Esophagus muscularis mucosa (tissue), 4 donors: ENCODE measurements around the gene MACROD2. TPM values are rescaled to one million over a fixed set of nuclear protein-coding genes. Genes with fewer than 3 reads are reported as not detected.

Experiments
- DNase-seq: peaks from one replicate; pipeline ENCODE4 v3.0.0-alpha.2; 2017; ENCODE audit errors: extremely low spot score
- H3K27ac ChIP-seq, 4 donors: fragments of 200-600 bp; sonication (generic); replicated peaks in 1 of 4; 1 replicate in 3 of 4; 2 replicates in 1 of 4; pipeline ENCODE4 v1.5.1; 2016 to 2019; ENCODE audit warnings: mild to moderate bottlenecking in 1 of 4
- H3K27me3 ChIP-seq, 4 donors: fragments of 200-600 bp; sonication (generic); one replicate each; pipeline versions ENCODE4 v1.5.1 to v1.6.0; 2016 to 2019
- H3K36me3 ChIP-seq, 4 donors: fragments of 200-600 bp; sonication (generic); one replicate each; pipeline ENCODE4 v1.5.1; 2016 to 2019
- H3K4me1 ChIP-seq, 4 donors: fragments of 200-600 bp; sonication (generic); one replicate each; pipeline ENCODE4 v1.5.1; 2016 to 2019
- H3K4me3 ChIP-seq, 4 donors: fragments of 200-600 bp; sonication (generic); 1 replicate in 2 of 4; 2 replicates in 2 of 4; pipeline ENCODE4 v1.5.1; 2016 to 2019; ENCODE audit warnings: mild to moderate bottlenecking in 4 of 4, moderate library complexity in 1 of 4
- H3K9me3 ChIP-seq, 4 donors: fragments of 200-600 bp; sonication (generic); 1 replicate in 3 of 4; 2 replicates in 1 of 4; pipeline ENCODE4 v1.5.1; 2016 to 2019
- CTCF ChIP-seq, 3 experiments: fragments of 200-600 bp in 2 of 3; fragments of 450-650 bp in 1 of 3; sonication (generic) in 2 of 3; IDR thresholded peaks; one replicate each; pipeline ENCODE4 v1.5.1; 2017 to 2019; ENCODE audit warnings: antibody characterized with exemption in 3 of 3, mild to moderate bottlenecking in 2 of 3, moderate library complexity in 1 of 3
- EP300 ChIP-seq: sonication (generic); formaldehyde crosslinking; IDR thresholded peaks from one replicate; pipeline ENCODE4 v1.6.1; 2017; ENCODE audit warnings: antibody characterized with exemption
- POLR2A ChIP-seq: fragments of 450-650 bp; IDR thresholded peaks from one replicate; pipeline ENCODE4 v1.6.1; 2017; ENCODE audit warnings: antibody characterized with exemption, moderate library complexity, mild to moderate bottlenecking, low read depth
- POLR2AphosphoS5 ChIP-seq, 2 donors: sonication (generic); formaldehyde crosslinking; IDR thresholded peaks; one replicate each; pipeline ENCODE4 v1.6.1; 2017; ENCODE audit warnings: antibody characterized with exemption in 2 of 2
- WGBS: methylation state at CpG from one replicate; pipeline ENCODE4 v1.1.5; 2018; 5-methylcytosine and 5-hydroxymethylcytosine counted together
- intact Hi-C: fragments of 100-400 bp; cut with DNase I; formaldehyde crosslinking; loops from one replicate; pipeline ENCODE4 v1.15.1; 2023
- total RNA-seq, 4 donors: library from RNA; depleted of rRNA; stranded (reverse); fragments of >200 nt; gene quantifications; one replicate each; pipeline versions ENCODE4 v1.1.0 to v1.2.1, GENCODE V29; 2016

The MACROD2 gene
- total RNA-seq, 4 donors from 2014 or later: 1.4 to 3.6 (median 2.6) TPM

GRCh38 chr20:15045246-15045645, 1049.9 kb downstream of the MACROD2 start:
- WGBS: 70% methylated on average over 4 of the region's 4 CpGs

GRCh38 chr20:15047042-15047441, 1051.7 kb downstream of the MACROD2 start:
- intact Hi-C loops: no loop called here
- Histone ChIP-seq H3K4me1 (no peaks in the 10 kb centered on the region), H3K27ac (no peak overlapping the region), H3K27me3 (no peaks in the 10 kb centered on the region), H3K9me3 (no peaks in the 10 kb centered on the region), H3K36me3 (no peaks in the 10 kb centered on the region), H3K4me3 (no peak overlapping the region)
- TF ChIP-seq CTCF (IDR thresholded peaks at IDR 0.05) (no peak), POLR2AphosphoS5 (IDR thresholded peaks at IDR 0.05) (no peak), POLR2A (no peak), EP300 (no peak)
- 51% methylated on average over 2 of the region's 2 CpGs for WGBS
- DNase-seq: no peak

More at GRCh38 chr20:15045246-15045645, 1049.9 kb downstream of the MACROD2 start:
- H3K27me3 ChIP-seq: no peaks in the 10 kb centered on the region
- no peaks in the 10 kb centered on the region for H3K4me1 ChIP-seq
- H3K4me3 ChIP-seq: no peak overlapping the region
- no peaks in the 10 kb centered on the region for H3K9me3 ChIP-seq
- TF ChIP-seq CTCF (IDR thresholded peaks at IDR 0.05): no peak
- no peak for TF ChIP-seq EP300
- no peak for TF ChIP-seq POLR2A
- TF ChIP-seq POLR2AphosphoS5 (IDR thresholded peaks at IDR 0.05): no peak
- DNase-seq: no peak
- intact Hi-C loops: no loop called here
- H3K36me3 ChIP-seq: no peaks in the 10 kb centered on the region
- no peak overlapping the region for H3K27ac ChIP-seq

DNA sequence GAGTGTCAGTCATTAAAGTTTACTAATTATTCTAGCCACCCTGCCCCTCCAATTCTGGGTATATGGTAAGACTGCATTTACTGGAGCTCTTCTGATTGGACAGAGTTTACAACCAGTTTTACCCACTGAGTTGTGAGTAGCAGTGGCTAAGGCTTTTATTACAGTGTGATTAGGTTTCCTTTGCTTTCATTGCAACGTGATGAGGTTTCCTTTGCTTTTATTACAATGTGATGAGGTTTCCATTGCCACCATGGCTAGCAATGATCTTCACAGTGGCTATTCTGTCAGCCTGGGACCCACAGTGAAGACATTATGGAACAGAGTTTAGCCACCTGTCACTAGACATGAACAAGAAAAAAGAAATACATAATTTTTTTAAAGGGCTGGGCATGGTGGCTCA, 1052.3 kb downstream of the MACROD2 start:
- Histone ChIP-seq H3K4me3 (no peak overlapping the region), H3K36me3 (no peaks in the 10 kb centered on the region), H3K9me3 (peaks cover 0 to 5% (median 0%) of the 10 kb centered on the region in 4 donors), H3K27me3 (no peaks in the 10 kb centered on the region), H3K4me1 (no peaks in the 10 kb centered on the region), H3K27ac (no peak overlapping the region)
- WGBS: 50% methylated on average over 1 of the region's 1 CpG
- intact Hi-C loops: no loop called here
- no peak for DNase-seq
- TF ChIP-seq EP300: no peak
- TF ChIP-seq POLR2A: no peak
- TF ChIP-seq CTCF (IDR thresholded peaks at IDR 0.05): no peak
- TF ChIP-seq POLR2AphosphoS5 (IDR thresholded peaks at IDR 0.05): no peak

DNA sequence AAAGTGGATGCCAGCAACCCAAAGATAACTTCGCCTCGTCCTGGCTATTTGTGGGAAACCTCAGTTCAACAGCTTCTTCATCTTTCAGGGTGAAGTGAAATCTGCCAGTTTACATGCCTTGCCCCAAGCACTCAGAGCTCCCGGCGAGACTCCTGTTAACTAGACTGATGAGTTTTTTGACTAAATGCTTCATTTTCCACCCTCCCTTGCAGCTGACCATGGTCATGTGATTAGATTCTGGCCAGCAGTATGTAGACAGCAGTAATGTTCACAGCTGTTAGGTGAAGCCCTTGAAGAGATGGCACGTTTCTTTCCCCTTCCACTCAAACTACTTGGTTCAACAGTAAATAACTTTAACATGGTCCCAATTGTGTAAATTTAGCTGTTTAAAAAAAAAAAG, 1060.9 kb downstream of the MACROD2 start:
- Histone ChIP-seq H3K9me3 (peaks cover 0 to 14% (median 2%) of the 10 kb centered on the region in 4 donors), H3K27ac (no peak overlapping the region), H3K4me1 (no peaks in the 10 kb centered on the region), H3K4me3 (no peak overlapping the region), H3K27me3 (no peaks in the 10 kb centered on the region), H3K36me3 (no peaks in the 10 kb centered on the region)
- 53% methylated on average over 5 of the region's 5 CpGs for WGBS
- TF ChIP-seq CTCF (IDR thresholded peaks at IDR 0.05): no peak
- no peak for TF ChIP-seq POLR2A
- no peak for TF ChIP-seq EP300
- no peak for TF ChIP-seq POLR2AphosphoS5 (IDR thresholded peaks at IDR 0.05)
- intact Hi-C loops: no loop called here
- no peak for DNase-seq

GRCh38 chr20:15058841-15059240, 1063.5 kb downstream of the MACROD2 start:
- H3K27ac ChIP-seq: no peak overlapping the region
- intact Hi-C loops: no loop called here
- no peaks in the 10 kb centered on the region for H3K9me3 ChIP-seq
- WGBS: 86% methylated on average over 3 of the region's 3 CpGs
- TF ChIP-seq POLR2A: no peak
- TF ChIP-seq CTCF (IDR thresholded peaks at IDR 0.05): no peak
- TF ChIP-seq EP300: no peak
- TF ChIP-seq POLR2AphosphoS5 (IDR thresholded peaks at IDR 0.05): no peak
- H3K4me1 ChIP-seq: no peaks in the 10 kb centered on the region
- no peak overlapping the region for H3K4me3 ChIP-seq
- no peak for DNase-seq
- H3K36me3 ChIP-seq: no peaks in the 10 kb centered on the region
- H3K27me3 ChIP-seq: no peaks in the 10 kb centered on the region
